Mucosa of stomach (tissue), 1 donor: ENCODE results near the gene STOML1.

Source experiments
- H3K27me3 ChIP-seq: one replicate; pipeline ENCODE4 v1.7.0; 2013; ENCODE audit warnings: mild to moderate bottlenecking, low read length; ENCODE audit not compliant: control insufficient read depth, insufficient read depth
- H3K36me3 ChIP-seq: one replicate; pipeline ENCODE4 v1.7.0; 2013; ENCODE audit warnings: low read length; ENCODE audit not compliant: control insufficient read depth, insufficient read depth
- H3K4me1 ChIP-seq: one replicate; pipeline ENCODE4 v1.7.0; 2013; ENCODE audit warnings: mild to moderate bottlenecking, low read length; ENCODE audit not compliant: control insufficient read depth, insufficient read depth
- H3K4me3 ChIP-seq: one replicate; pipeline ENCODE4 v1.7.0; 2013; ENCODE audit warnings: low read length
- H3K9ac ChIP-seq: one replicate; pipeline ENCODE4 v1.7.0; 2013; ENCODE audit warnings: mild to moderate bottlenecking, low read length, moderate library complexity
- H3K9me3 ChIP-seq: one replicate; pipeline ENCODE4 v1.7.0; 2013; ENCODE audit warnings: mild to moderate bottlenecking, low read length, moderate library complexity; ENCODE audit not compliant: control insufficient read depth
- donor health status: Pancreatic carcinoma.

STOML1 gene

DNA sequence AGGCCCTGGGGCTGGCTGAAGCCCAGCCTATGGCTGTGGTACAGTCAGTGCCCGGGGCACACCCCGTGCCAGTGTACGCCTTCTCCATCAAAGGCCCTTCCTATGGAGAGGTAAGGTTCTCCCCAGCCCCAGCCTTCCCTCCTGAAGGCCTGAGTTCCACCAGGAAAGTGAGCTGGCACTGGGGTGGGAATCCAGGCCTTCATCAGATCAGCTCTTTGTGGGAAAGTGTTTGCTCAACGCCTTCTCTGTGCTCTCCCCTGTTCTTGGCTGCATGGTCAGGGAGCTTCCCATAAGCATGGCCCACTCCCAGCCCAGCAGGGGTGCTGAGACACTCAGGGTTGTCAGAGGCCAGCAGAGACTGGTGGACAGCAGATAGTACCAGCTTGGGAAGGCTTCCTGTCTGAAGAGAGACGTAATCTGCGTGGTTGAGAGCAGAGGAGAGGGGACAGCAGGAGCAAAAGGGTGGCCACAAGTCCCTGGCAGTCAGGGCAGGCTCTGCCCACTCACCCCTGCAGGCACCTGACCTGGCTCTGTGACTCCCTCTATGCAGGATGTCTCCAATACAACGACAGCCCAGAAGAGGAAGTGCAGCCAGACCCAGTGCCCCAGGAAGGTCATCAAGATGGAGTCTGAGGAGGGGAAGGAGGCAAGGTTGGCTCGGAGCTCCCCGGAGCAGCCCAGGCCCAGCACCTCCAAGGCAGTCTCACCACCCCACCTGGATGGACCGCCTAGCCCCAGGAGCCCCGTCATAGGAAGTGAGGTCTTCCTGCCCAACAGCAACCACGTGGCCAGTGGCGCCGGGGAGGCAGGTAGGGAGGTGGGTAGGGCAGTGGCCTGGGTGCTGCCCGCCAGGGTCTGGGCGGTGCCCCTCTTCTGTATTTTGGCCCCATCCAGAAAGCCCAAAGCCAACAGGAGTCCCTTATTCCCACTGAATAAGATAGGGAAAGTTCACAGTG is 40.8 kb upstream of the STOML1 start:
- no peak overlapping the region for H3K9ac ChIP-seq
- H3K27me3 ChIP-seq: no peaks in the 10 kb centered on the region
- H3K4me3 ChIP-seq: no peak overlapping the region
- no peaks in the 10 kb centered on the region for H3K9me3 ChIP-seq
- H3K4me1 ChIP-seq: no peaks in the 10 kb centered on the region
- peaks cover 17% of the 10 kb centered on the region for H3K36me3 ChIP-seq

DNA sequence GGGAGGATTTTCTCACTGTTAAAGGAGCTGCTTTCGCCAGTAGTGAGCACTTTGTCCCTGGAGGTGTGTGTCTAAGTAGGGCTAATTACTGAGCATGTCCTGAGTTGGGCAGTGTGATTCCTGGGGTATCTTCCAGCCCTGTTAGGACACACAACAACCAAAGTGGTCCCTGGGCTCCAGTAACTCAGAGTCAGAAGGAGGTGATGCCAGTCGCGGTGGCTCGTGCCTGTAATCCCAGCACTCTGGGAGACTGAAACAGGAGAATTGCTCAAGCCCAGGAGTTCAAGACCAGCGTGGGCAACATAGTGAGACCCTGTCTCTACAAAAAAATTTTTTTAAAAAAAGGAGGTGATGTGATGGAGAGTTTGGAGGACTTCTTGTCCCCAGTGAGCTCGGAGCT is 40.0 kb upstream of the STOML1 start:
- H3K4me1 ChIP-seq: no peaks in the 10 kb centered on the region
- peaks cover 17% of the 10 kb centered on the region for H3K36me3 ChIP-seq
- no peaks in the 10 kb centered on the region for H3K9me3 ChIP-seq
- H3K27me3 ChIP-seq: no peaks in the 10 kb centered on the region
- no peak overlapping the region for H3K9ac ChIP-seq
- H3K4me3 ChIP-seq: no peak overlapping the region

DNA sequence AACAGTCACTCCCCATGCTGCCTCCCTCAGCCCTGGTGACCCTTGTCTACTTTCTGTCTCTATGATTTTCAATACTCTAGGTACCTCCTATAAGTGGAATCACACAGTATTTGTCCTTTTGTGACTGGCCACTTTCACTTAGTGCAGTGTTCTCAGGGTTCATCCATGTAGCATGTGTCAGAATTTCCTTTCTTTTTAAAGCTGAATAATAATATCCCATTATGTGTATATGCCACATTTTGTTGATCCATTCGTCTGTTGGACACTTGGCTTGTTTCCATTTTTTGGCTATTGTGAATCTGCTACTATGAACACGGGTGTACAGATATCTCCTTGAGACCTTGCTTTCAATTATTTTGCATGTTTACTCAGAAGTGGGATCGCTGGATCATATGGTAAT is 36.6 kb upstream of the STOML1 start:
- Histone ChIP-seq H3K4me1 (no peaks in the 10 kb centered on the region), H3K4me3 (no peak overlapping the region), H3K9ac (no peak overlapping the region), H3K9me3 (no peaks in the 10 kb centered on the region), H3K36me3 (peaks cover 26% of the 10 kb centered on the region), H3K27me3 (no peaks in the 10 kb centered on the region)

DNA sequence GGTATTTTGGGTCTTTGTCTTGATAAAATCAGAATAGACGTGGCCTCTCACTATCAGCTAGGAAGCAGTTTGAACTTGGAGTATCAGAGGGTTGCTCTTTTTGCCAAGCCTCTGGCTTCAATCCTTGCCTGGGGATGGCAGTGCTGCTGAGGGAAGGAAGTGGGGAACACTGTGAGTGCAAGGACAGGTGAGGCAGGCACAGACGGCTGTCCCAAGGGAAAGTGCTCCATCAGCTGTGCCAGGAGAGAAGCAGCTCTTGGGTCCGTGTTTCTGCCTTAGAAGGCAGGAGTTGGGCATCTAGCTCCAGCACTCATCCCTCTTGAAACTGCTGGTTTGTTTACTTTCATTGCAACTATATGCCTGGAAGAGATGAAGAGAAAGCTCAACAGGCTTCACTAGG is 35.6 kb upstream of the STOML1 start:
- no peaks in the 10 kb centered on the region for H3K27me3 ChIP-seq
- no peaks in the 10 kb centered on the region for H3K4me1 ChIP-seq
- no peak overlapping the region for H3K9ac ChIP-seq
- H3K4me3 ChIP-seq: no peak overlapping the region
- no peaks in the 10 kb centered on the region for H3K9me3 ChIP-seq
- peaks cover 24% of the 10 kb centered on the region for H3K36me3 ChIP-seq

DNA sequence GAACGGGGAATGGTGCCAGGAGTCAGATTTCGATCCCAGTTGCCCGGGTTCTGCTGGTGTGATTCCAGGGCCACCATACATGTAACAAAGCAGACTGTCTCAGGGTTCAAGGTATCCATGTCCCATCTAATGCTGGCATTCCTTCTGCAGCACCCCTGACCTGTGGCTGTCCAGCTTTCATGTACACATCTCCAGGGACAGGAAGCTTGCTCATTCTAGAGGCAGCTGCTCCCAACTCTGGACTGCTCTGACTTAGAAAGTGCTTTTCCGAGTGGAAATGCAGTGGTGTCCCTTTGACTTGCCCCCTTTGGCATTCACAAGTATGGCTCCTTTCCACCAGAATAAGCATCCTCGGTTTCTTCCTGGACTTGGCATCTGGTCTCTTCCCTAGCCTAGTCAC is 33.3 kb upstream of the STOML1 start:
- peaks cover 23% of the 10 kb centered on the region for H3K36me3 ChIP-seq
- H3K9ac ChIP-seq: no peak overlapping the region
- H3K27me3 ChIP-seq: no peaks in the 10 kb centered on the region
- H3K4me1 ChIP-seq: no peaks in the 10 kb centered on the region
- no peaks in the 10 kb centered on the region for H3K9me3 ChIP-seq
- H3K4me3 ChIP-seq: no peak overlapping the region

DNA sequence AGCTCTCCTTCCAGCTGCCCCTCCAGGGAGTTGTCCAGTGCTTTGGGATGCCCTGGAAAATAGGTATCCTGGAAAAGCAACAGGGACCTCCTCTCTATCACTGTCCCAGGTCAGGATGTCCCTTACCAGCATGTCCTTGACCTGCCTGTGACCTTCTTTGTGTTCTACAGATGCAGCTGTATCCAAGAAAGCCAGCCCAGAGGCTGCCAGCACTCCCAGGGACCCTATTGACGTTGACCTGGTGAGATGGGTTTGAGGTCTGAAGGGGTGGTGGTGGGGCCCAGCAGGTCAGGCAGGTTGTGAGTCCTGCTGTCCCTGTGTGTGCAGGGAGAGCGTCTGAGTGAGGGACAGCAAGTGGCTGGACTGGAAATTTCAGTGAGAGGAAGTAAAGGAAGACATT is 32.6 kb upstream of the STOML1 start:
- H3K9me3 ChIP-seq: no peaks in the 10 kb centered on the region
- H3K4me1 ChIP-seq: no peaks in the 10 kb centered on the region
- H3K9ac ChIP-seq: no peak overlapping the region
- peaks cover 23% of the 10 kb centered on the region for H3K36me3 ChIP-seq
- H3K27me3 ChIP-seq: no peaks in the 10 kb centered on the region
- no peak overlapping the region for H3K4me3 ChIP-seq

DNA sequence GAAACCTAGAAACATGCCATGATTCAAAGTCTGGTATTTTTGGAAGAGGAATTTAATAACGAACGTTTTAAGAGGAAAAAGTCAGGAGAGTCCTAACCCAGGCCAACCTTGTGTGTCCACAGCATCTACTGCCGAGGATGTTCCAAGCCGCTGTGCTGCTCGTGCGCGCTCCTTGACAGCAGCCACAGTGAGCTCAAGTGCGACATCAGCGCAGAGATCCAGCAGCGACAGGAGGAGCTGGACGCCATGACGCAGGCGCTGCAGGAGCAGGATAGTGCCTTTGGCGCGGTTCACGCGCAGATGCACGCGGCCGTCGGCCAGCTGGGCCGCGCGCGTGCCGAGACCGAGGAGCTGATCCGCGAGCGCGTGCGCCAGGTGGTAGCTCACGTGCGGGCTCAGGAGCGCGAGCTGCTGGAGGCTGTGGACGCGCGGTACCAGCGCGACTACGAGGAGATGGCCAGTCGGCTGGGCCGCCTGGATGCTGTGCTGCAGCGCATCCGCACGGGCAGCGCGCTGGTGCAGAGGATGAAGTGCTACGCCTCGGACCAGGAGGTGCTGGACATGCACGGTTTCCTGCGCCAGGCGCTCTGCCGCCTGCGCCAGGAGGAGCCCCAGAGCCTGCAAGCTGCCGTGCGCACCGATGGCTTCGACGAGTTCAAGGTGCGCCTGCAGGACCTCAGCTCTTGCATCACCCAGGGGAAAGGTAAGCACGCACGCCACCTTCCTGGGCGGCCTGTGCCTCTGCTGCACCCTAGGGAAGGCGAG is 30.8 kb upstream of the STOML1 start:
- no peak overlapping the region for H3K4me3 ChIP-seq
- no peak overlapping the region for H3K9ac ChIP-seq
- H3K4me1 ChIP-seq: no peaks in the 10 kb centered on the region
- H3K9me3 ChIP-seq: no peaks in the 10 kb centered on the region
- no peaks in the 10 kb centered on the region for H3K27me3 ChIP-seq
- peaks cover 23% of the 10 kb centered on the region for H3K36me3 ChIP-seq

DNA sequence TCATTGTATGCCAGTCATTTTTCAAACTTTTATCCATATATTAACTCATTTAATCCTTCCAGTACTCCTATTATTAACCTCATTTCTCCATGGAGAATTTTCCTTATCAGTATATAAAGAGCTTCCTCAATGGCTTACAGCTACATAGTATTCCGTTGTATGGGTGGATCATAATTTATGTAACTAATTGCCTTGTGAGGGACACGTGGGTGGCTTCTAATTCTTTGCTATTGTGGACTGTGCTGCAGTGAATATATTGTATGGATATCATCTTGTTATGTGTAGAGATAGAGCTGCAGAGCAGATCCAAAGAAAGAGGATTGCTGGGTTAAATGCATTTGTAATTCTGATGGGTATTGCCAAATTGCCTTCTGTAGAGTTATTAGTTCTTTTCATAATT is 27.6 kb upstream of the STOML1 start:
- Histone ChIP-seq H3K27me3 (no peaks in the 10 kb centered on the region), H3K4me3 (no peak overlapping the region), H3K36me3 (peaks cover 17% of the 10 kb centered on the region), H3K4me1 (peaks cover 4% of the 10 kb centered on the region), H3K9me3 (no peaks in the 10 kb centered on the region), H3K9ac (no peak overlapping the region)

DNA sequence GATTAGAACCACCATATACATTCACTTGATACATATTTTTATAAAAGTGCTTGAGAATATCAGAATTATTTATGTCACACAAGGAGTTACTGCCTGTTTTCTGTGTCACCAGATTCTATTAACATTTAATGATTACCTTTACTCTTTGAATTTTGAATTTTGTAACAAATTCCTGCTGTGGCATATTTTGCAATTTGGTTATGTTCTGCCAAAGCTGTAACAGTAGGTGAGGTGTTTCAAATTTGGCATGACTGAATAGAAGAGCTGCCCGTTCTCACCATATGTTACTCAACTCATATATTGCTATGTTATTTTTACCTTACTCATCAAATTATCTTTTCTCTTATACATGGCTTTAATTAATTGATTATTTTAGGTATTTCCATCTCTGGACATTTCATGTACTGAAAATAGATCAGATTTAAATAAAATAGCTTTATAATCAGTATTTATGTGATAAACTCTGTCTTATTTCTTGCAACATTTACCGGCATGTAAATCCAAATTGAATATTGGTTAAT is 21.3 kb upstream of the STOML1 start:
- H3K4me3 ChIP-seq: no peak overlapping the region
- no peaks in the 10 kb centered on the region for H3K9me3 ChIP-seq
- H3K4me1 ChIP-seq: peaks cover 46% of the 10 kb centered on the region
- peaks cover 4% of the 10 kb centered on the region for H3K36me3 ChIP-seq
- no peaks in the 10 kb centered on the region for H3K27me3 ChIP-seq
- H3K9ac ChIP-seq: no peak overlapping the region

DNA sequence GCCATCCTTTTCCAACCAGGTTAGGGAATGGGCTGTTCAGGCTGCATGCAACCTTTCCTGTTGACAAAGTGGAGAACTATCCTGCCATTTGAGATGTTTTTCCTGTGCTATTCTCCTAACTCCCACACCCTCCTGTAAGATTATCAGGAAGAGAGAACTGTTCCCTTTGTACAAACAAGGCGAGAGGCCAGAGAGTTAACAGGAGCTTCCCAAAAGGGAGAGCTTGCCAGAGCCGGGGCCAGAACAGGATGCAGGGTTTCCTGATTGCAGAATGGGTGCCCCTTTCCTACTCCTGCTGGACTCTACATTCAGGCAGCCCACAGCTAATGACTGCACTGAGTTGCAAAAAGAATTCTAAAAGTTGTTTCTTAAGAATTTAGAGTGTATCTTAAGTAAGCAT is 19.5 kb upstream of the STOML1 start:
- Histone ChIP-seq H3K4me3 (no peak overlapping the region), H3K9ac (peak overlapping the region; percentile 35), H3K36me3 (peaks cover 4% of the 10 kb centered on the region), H3K27me3 (no peaks in the 10 kb centered on the region), H3K9me3 (no peaks in the 10 kb centered on the region), H3K4me1 (peaks cover 61% of the 10 kb centered on the region)

DNA sequence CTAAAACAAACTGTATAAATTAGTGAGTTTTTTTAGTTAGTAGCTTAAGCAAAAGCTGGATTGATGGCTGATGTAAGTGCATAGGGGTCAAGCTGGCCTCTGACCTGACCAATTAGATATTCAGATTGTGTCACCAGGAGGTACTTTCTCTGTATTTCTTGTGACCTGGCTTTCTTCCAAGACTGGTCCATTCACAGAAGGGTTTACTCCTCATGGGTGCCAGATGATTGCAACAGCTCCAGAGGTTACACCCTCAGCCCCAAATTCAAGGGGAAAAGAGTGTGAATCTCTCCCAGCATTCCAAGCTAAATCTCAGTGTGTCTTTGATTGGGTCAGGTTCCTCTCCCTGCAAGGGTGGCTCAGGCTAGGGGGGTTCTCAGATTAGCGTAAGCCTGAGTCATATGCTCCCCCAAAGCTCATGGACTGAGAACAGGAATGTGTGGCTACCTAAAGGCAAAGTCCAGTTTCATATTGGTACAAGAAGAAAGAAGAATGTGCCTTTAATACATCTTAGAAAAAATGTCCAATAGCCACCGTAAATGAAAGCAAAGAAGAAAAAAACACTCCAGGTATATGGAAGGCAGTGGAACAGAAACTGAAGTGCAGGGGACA is 18.9 kb upstream of the STOML1 start:
- Histone ChIP-seq H3K27me3 (no peaks in the 10 kb centered on the region), H3K4me1 (peaks cover 64% of the 10 kb centered on the region), H3K9ac (peak overlapping the region; percentile 35), H3K4me3 (no peak overlapping the region), H3K9me3 (no peaks in the 10 kb centered on the region), H3K36me3 (peaks cover 4% of the 10 kb centered on the region)

DNA sequence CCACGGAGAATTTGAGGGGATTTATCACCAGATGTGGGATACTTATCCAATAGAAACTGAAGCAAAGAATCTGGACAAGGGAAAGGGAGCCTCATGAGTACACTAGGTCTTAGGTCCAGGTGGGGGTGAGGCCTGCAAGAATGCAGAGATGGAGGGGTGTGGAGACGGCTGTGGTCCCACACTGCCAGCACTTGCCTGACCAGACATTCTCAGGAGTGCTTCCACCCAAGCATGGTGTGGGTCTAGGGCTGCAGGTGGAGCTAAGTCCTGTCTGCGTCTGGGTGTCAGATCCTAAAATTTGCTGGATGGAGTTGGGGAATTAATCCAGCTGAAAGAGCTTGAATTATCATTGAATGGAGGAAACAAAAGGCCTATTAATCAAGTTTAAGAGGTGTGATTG is 16.8 kb upstream of the STOML1 start:
- Histone ChIP-seq H3K27me3 (no peaks in the 10 kb centered on the region), H3K36me3 (no peaks in the 10 kb centered on the region), H3K4me3 (no peak overlapping the region), H3K4me1 (peaks cover 57% of the 10 kb centered on the region), H3K9ac (no peak overlapping the region), H3K9me3 (no peaks in the 10 kb centered on the region)
